HepG2 (cell line): Measurements from ENCODE around the gene LGR6. TPM values are rescaled to one million over a fixed set of nuclear protein-coding genes. Genes with fewer than 3 reads are reported as not detected.

ENCODE experiments used
- ARNT2 ChIP-seq: sonication (generic); formaldehyde crosslinking; IDR thresholded peaks from 2 replicates; pipeline ENCODE4 v1.8.0; 2022; ENCODE audit warnings: mild to moderate bottlenecking, low read depth, missing genetic modification reagents, moderate library complexity
- ATF7-NPFF ChIP-seq: sonication (generic); formaldehyde crosslinking; IDR thresholded peaks from 2 replicates; pipeline ENCODE4 v1.8.1; 2023; ENCODE audit warnings: mild to moderate bottlenecking, low read depth, missing genetic modification reagents, moderate library complexity
- DMAP1 ChIP-seq: IDR thresholded peaks from 2 replicates; pipeline ENCODE4 v1.6.1; 2016
- DR1 ChIP-seq: sonication (generic); formaldehyde crosslinking; IDR thresholded peaks from 2 replicates; pipeline ENCODE4 v1.8.0; 2021; ENCODE audit warnings: mild to moderate bottlenecking, missing genetic modification reagents, inconsistent platforms
- EEA1 ChIP-seq: sonication (generic); formaldehyde crosslinking; IDR thresholded peaks from 2 replicates; pipeline ENCODE4 v1.5.1; 2020; ENCODE audit warnings: mild to moderate bottlenecking, missing genetic modification reagents, borderline replicate concordance
- ERF ChIP-seq: IDR thresholded peaks from 2 replicates; pipeline ENCODE4 v1.6.1; 2018; ENCODE audit warnings: missing biosample characterization, missing genetic modification reagents
- HHEX ChIP-seq: IDR thresholded peaks from 2 replicates; pipeline ENCODE4 v1.6.1; 2016; ENCODE audit warnings: control low read depth
- HNRNPUL1 ChIP-seq: fragments of 200-400 bp; formaldehyde crosslinking; IDR thresholded peaks from 2 replicates; pipeline ENCODE4 v1.6.1; 2017; ENCODE audit warnings: low read depth, mild to moderate bottlenecking, low read length, moderate library complexity
- HOXA5 ChIP-seq: sonication (generic); formaldehyde crosslinking; IDR thresholded peaks from 2 replicates; pipeline ENCODE4 v1.4.0; 2020; ENCODE audit warnings: missing genetic modification reagents
- MIER3 ChIP-seq: IDR thresholded peaks from 2 replicates; pipeline ENCODE4 v1.6.1; 2016; ENCODE audit warnings: missing compliant biosample characterization, borderline replicate concordance
- NRL ChIP-seq: sonication (generic); formaldehyde crosslinking; IDR thresholded peaks from 2 replicates; pipeline ENCODE4 v1.5.0; 2020; ENCODE audit warnings: missing genetic modification reagents, mild to moderate bottlenecking, moderate library complexity, borderline replicate concordance
- PAXIP1 ChIP-seq: sonication (generic); formaldehyde crosslinking; conservative IDR thresholded peaks from 2 replicates; pipeline ENCODE4 v1.4.0; 2020; ENCODE audit warnings: mild to moderate bottlenecking, missing genetic modification reagents, moderate library complexity
- SIN3A ChIP-seq: IDR thresholded peaks from 2 replicates; pipeline ENCODE4 v1.6.1; 2011; ENCODE audit warnings: low read depth, mild to moderate bottlenecking, control low read depth, low read length, borderline replicate concordance
- STAT5B ChIP-seq: sonication (generic); formaldehyde crosslinking; IDR thresholded peaks from 2 replicates; pipeline ENCODE4 v1.4.0; 2020; ENCODE audit warnings: missing genetic modification reagents
- U2AF1 ChIP-seq: fragments of 200-400 bp; formaldehyde crosslinking; optimal IDR thresholded peaks from 2 replicates; pipeline ENCODE3; 2017; ENCODE audit warnings: mild to moderate bottlenecking, low read depth, low read length
- WIZ ChIP-seq: sonication (generic); formaldehyde crosslinking; IDR thresholded peaks from 2 replicates; pipeline ENCODE4 v1.5.1; 2020; ENCODE audit warnings: mild to moderate bottlenecking, missing genetic modification reagents
- ZFP91 ChIP-seq: sonication (generic); formaldehyde crosslinking; IDR thresholded peaks from 2 replicates; pipeline ENCODE4 v1.9.0; 2022; ENCODE audit warnings: missing genetic modification reagents, mild to moderate bottlenecking, borderline replicate concordance
- ZNF121 ChIP-seq: sonication (generic); formaldehyde crosslinking; IDR thresholded peaks from 2 replicates; pipeline ENCODE4 v1.5.0; 2020; ENCODE audit warnings: mild to moderate bottlenecking, missing genetic modification reagents
- ZNF24 ChIP-seq: fragments of 450-650 bp; IDR thresholded peaks from 2 replicates; pipeline ENCODE4 v1.6.1; 2017; ENCODE audit warnings: antibody characterized with exemption, mild to moderate bottlenecking
- ZNF441 ChIP-seq: sonication (generic); formaldehyde crosslinking; IDR thresholded peaks from 2 replicates; pipeline ENCODE4 v1.7.0; 2021; ENCODE audit warnings: missing genetic modification reagents, borderline replicate concordance
- ZNF543 ChIP-seq: sonication (generic); formaldehyde crosslinking; IDR thresholded peaks from 2 replicates; pipeline ENCODE4 v1.4.0; 2020; ENCODE audit warnings: mild to moderate bottlenecking, missing genetic modification reagents
- ZNF556 ChIP-seq: sonication (generic); formaldehyde crosslinking; IDR thresholded peaks from 2 replicates; pipeline ENCODE4 v1.4.0; 2020; ENCODE audit warnings: mild to moderate bottlenecking, missing genetic modification reagents, borderline replicate concordance
- ZNF709 ChIP-seq: sonication (generic); formaldehyde crosslinking; IDR thresholded peaks from 2 replicates; pipeline ENCODE4 v1.5.0; 2020; ENCODE audit warnings: mild to moderate bottlenecking, missing genetic modification reagents
- ZNF713 ChIP-seq: sonication (generic); formaldehyde crosslinking; IDR thresholded peaks from 2 replicates; pipeline ENCODE4 v1.4.0; 2020; ENCODE audit warnings: mild to moderate bottlenecking, missing genetic modification reagents
- ZNF737 ChIP-seq: sonication (generic); formaldehyde crosslinking; IDR thresholded peaks from 2 replicates; pipeline ENCODE4 v1.5.0; 2020; ENCODE audit warnings: missing genetic modification reagents, mild to moderate bottlenecking, borderline replicate concordance
- ZNF784 ChIP-seq: sonication (generic); formaldehyde crosslinking; IDR thresholded peaks from 2 replicates; pipeline ENCODE4 v1.5.1; 2020; ENCODE audit warnings: missing genetic modification reagents, mild to moderate bottlenecking, borderline replicate concordance
- ZNF790 ChIP-seq: sonication (generic); formaldehyde crosslinking; IDR thresholded peaks from 2 replicates; pipeline ENCODE4 v1.8.0; 2022; ENCODE audit warnings: missing genetic modification reagents, mild to moderate bottlenecking, borderline replicate concordance
- polyA plus RNA-seq, 8 experiments: library from polyadenylated mRNA; depleted of rRNA in 3 of 8; stranded (reverse) in 7 of 8; unstranded in 1 of 8; fragments of >200 nt; fragmentation: Illumina TruSeq in 4 of 8; extraction: Trizol in 4 of 8; gene quantifications; 2 replicates each; pipeline versions ENCODE4 v1.2.1 to v1.2.3, GENCODE V29; 2011 to 2016; ENCODE audit warnings: low read depth in 4 of 8, missing spikeins in 1 of 8, mixed read lengths in 1 of 8; ENCODE audit not compliant: insufficient read depth in 1 of 8
- total RNA-seq, 5 experiments: library from RNA; depleted of rRNA; stranded (reverse); fragments of >200 nt; fragmentation: Illumina TruSeq; extraction: Trizol; gene quantifications; 2 replicates each; pipeline ENCODE4 v1.2.3, GENCODE V29; 2016; ENCODE audit warnings: low read depth in 1 of 5

LGR6 gene
- total and polyA plus RNA-seq, 2 of the 13 experiments (the other 11 are each of a cell fraction or from before 2014, with no cell fraction given): 0.07 TPM; not detected in 1

GRCh38 chr1:202144402-202145067 is 49.1 kb upstream of the LGR6 start, which contains the start of gene ARL8A (continued):
- TF ChIP-seq ZNF709 (CRISPR knock-in tag): no peak
- no peak for TF ChIP-seq ZNF784 (CRISPR knock-in tag)
- no peak for TF ChIP-seq SIN3A
- no peak for TF ChIP-seq WIZ (CRISPR knock-in tag)
- TF ChIP-seq HOXA5 (CRISPR knock-in tag): no peak
- no peak for TF ChIP-seq ZNF713 (CRISPR knock-in tag)
- no peak for TF ChIP-seq HHEX (CRISPR knock-in tag)
- no peak for TF ChIP-seq ZNF543
- no peak for TF ChIP-seq HNRNPUL1
- no peak for TF ChIP-seq ZNF737
- no peak for TF ChIP-seq DMAP1 (CRISPR knock-in tag)
- TF ChIP-seq ZNF121 (CRISPR knock-in tag): no peak
- peak; percentile 46; the same call in 1 of the 2 replicates for TF ChIP-seq ARNT2
- 0 out of 2 replicates have a peak, but pooled peaks have one; percentile 33 for TF ChIP-seq ZNF790 (CRISPR knock-in tag)
- TF ChIP-seq ZNF556 (CRISPR knock-in tag): no peak
- TF ChIP-seq MIER3 (CRISPR knock-in tag): no peak
- no peak for TF ChIP-seq EEA1 (CRISPR knock-in tag)
- no peak for TF ChIP-seq ZNF24
- TF ChIP-seq ZNF441 (CRISPR knock-in tag): 0 out of 2 replicates have a peak, but pooled peaks have one; percentile 39
- no peak for TF ChIP-seq NRL (CRISPR knock-in tag)
- no peak for TF ChIP-seq DR1 (CRISPR knock-in tag)
- no peak for TF ChIP-seq PAXIP1 (CRISPR knock-in tag)
- no peak for TF ChIP-seq U2AF1
- TF ChIP-seq ZFP91 (CRISPR knock-in tag): no peak
- no peak for TF ChIP-seq ERF
- TF ChIP-seq STAT5B (CRISPR knock-in tag): no peak
- TF ChIP-seq ATF7-NPFF: peak; percentile 59; the same call in 1 of the 2 replicates
